ENCODE data around the gene CHIA. TPM values are rescaled to one million over a fixed set of nuclear protein-coding genes. Genes with fewer than 3 reads are reported as not detected.
A peak's percentile ranks its signal among the peaks of the same experiment; 100 is the strongest.
"Not testable (repeated sequence)": the region's sequence is repeated elsewhere in the genome, so short reads cannot be mapped to it uniquely, and the experiment has no call there.

CHIA gene
- total RNA-seq, 2 donors from 2014 or later = not detected

- Mint-ChIP-seq H3K9me3 (peaks cover 12 to 23% of the 10 kb centered on the region in 2 donors), H3K36me3 (ENCODE audit: insufficient read depth in 2 of 2) (peaks cover 13 to 19% of the 10 kb centered on the region in 2 donors), H3K27ac (no peak overlapping the region), H3K27me3 (ENCODE audit: low read depth) (no peaks in the 10 kb centered on the region), H3K4me3 (no peak overlapping the region), H3K4me1 (ENCODE audit: low read depth) (no peaks in the 10 kb centered on the region)
- ATAC-seq (replicated peaks in 1 of 2) (no peak), DNase-seq (no peak)
These were observed 11.7 kb downstream of the CHIA start for GRCh38 chr1:111302374-111302773.

GRCh38 chr1:111309690-111310089 lies 19.0 kb downstream of the CHIA start:
- peaks cover 2% of the 10 kb centered on the region in 2 donors for H3K36me3 Mint-ChIP-seq (ENCODE audit: insufficient read depth in 2 of 2)
- H3K9me3 Mint-ChIP-seq = peaks cover 0 to 4% of the 10 kb centered on the region in 2 donors
- no peak for ATAC-seq (replicated peaks in 1 of 2)
- no peaks in the 10 kb centered on the region for H3K4me1 Mint-ChIP-seq (ENCODE audit: low read depth)
- H3K4me3 Mint-ChIP-seq = no peak overlapping the region
- DNase-seq = no peak
- H3K27ac Mint-ChIP-seq = no peak overlapping the region
- no peaks in the 10 kb centered on the region for H3K27me3 Mint-ChIP-seq (ENCODE audit: low read depth)

- H3K4me3 Mint-ChIP-seq = no peak overlapping the region
- H3K9me3 Mint-ChIP-seq = peaks cover 0 to 2% of the 10 kb centered on the region in 2 donors
- DNase-seq (no peak), ATAC-seq (replicated peaks in 1 of 2) (no peak)
- no peaks in the 10 kb centered on the region for H3K36me3 Mint-ChIP-seq (ENCODE audit: insufficient read depth in 2 of 2)
- no peak overlapping the region for H3K27ac Mint-ChIP-seq
- H3K27me3 Mint-ChIP-seq (ENCODE audit: low read depth) = no peaks in the 10 kb centered on the region
- H3K4me1 Mint-ChIP-seq (ENCODE audit: low read depth) = peaks cover 14% of the 10 kb centered on the region
These were observed 27.9 kb downstream of the CHIA start for GRCh38 chr1:111318523-111318922.

- Mint-ChIP-seq H3K4me3 (no peak overlapping the region), H3K4me1 (ENCODE audit: low read depth) (peaks cover 14% of the 10 kb centered on the region), H3K36me3 (ENCODE audit: insufficient read depth in 2 of 2) (no peaks in the 10 kb centered on the region), H3K9me3 (peaks cover 0 to 2% of the 10 kb centered on the region in 2 donors), H3K27ac (no peak overlapping the region), H3K27me3 (ENCODE audit: low read depth) (no peaks in the 10 kb centered on the region)
- DNase-seq = no peak
- ATAC-seq (replicated peaks in 1 of 2) = no peak
These were observed 29.6 kb downstream of the CHIA start for GRCh38 chr1:111320066-111320879.

- H3K4me3 Mint-ChIP-seq = no peak overlapping the region
- no peak for ATAC-seq (replicated peaks in 1 of 2)
- peaks cover 5 to 8% of the 10 kb centered on the region in 2 donors for H3K9me3 Mint-ChIP-seq
- H3K4me1 Mint-ChIP-seq (ENCODE audit: low read depth) = peaks cover 14% of the 10 kb centered on the region
- H3K36me3 Mint-ChIP-seq (ENCODE audit: insufficient read depth in 2 of 2) = peaks cover 5 to 6% of the 10 kb centered on the region in 2 donors
- DNase-seq = no peak
- H3K27me3 Mint-ChIP-seq (ENCODE audit: low read depth) = no peaks in the 10 kb centered on the region
- no peak overlapping the region for H3K27ac Mint-ChIP-seq
These were observed 32.6 kb downstream of the CHIA start for GRCh38 chr1:111323231-111323630.

GRCh38 chr1:111332190-111332589 lies 41.5 kb downstream of the CHIA start:
- Mint-ChIP-seq H3K9me3 (peaks cover 16 to 21% of the 10 kb centered on the region in 2 donors), H3K36me3 (ENCODE audit: insufficient read depth in 2 of 2) (peaks cover 16 to 30% of the 10 kb centered on the region in 2 donors), H3K27me3 (ENCODE audit: low read depth) (no peaks in the 10 kb centered on the region), H3K4me3 (no peak overlapping the region), H3K27ac (no peak overlapping the region), H3K4me1 (ENCODE audit: low read depth) (no peaks in the 10 kb centered on the region)
- DNase-seq (no peak), ATAC-seq (replicated peaks in 1 of 2) (peak in 1 of 2 donors; percentile 53)

GRCh38 chr1:111334169-111334568 lies 43.5 kb downstream of the CHIA start:
- Mint-ChIP-seq H3K36me3 (ENCODE audit: insufficient read depth in 2 of 2) (peaks cover 7 to 21% of the 10 kb centered on the region in 2 donors), H3K4me1 (ENCODE audit: low read depth) (no peaks in the 10 kb centered on the region), H3K9me3 (peaks cover 10 to 14% of the 10 kb centered on the region in 2 donors), H3K27me3 (ENCODE audit: low read depth) (no peaks in the 10 kb centered on the region), H3K4me3 (no peak overlapping the region), H3K27ac (no peak overlapping the region)
- ATAC-seq (replicated peaks in 1 of 2) (peak; percentile 51 to 53), DNase-seq (peak; percentile 27 to 40)

GRCh38 chr1:111335214-111335877 lies 44.7 kb downstream of the CHIA start:
- H3K27me3 Mint-ChIP-seq (ENCODE audit: low read depth); H3K4me1 Mint-ChIP-seq (ENCODE audit: low read depth); H3K4me3 Mint-ChIP-seq; ATAC-seq (replicated peaks in 1 of 2); DNase-seq; H3K27ac Mint-ChIP-seq: not testable (repeated sequence)
- peaks cover 9 to 10% of the 10 kb centered on the region in 2 donors for H3K9me3 Mint-ChIP-seq
- peaks cover 2 to 15% of the 10 kb centered on the region in 2 donors for H3K36me3 Mint-ChIP-seq (ENCODE audit: insufficient read depth in 2 of 2)

- not testable (repeated sequence) for H3K4me1 Mint-ChIP-seq (ENCODE audit: low read depth); H3K27ac Mint-ChIP-seq; H3K27me3 Mint-ChIP-seq (ENCODE audit: low read depth); H3K4me3 Mint-ChIP-seq; H3K9me3 Mint-ChIP-seq; DNase-seq; ATAC-seq (replicated peaks in 1 of 2)
- peaks cover 2 to 12% of the 10 kb centered on the region in 2 donors for H3K36me3 Mint-ChIP-seq (ENCODE audit: insufficient read depth in 2 of 2)
These were observed 48.2 kb downstream of the CHIA start for GRCh38 chr1:111338849-111339248.

GRCh38 chr1:111346089-111346885 lies 55.6 kb downstream of the CHIA start:
- ATAC-seq (replicated peaks in 1 of 2) (peak; percentile 91 to 95), DNase-seq (peak; percentile 76 to 80)
- no peaks in the 10 kb centered on the region for H3K9me3 Mint-ChIP-seq
- peak overlapping the region; percentile 43 for H3K27ac Mint-ChIP-seq
- no peaks in the 10 kb centered on the region for H3K36me3 Mint-ChIP-seq (ENCODE audit: insufficient read depth in 2 of 2)
- peaks cover 12% of the 10 kb centered on the region for H3K4me1 Mint-ChIP-seq (ENCODE audit: low read depth)
- H3K4me3 Mint-ChIP-seq = peak overlapping the region; percentile 86 to 90
- H3K27me3 Mint-ChIP-seq (ENCODE audit: low read depth) = no peaks in the 10 kb centered on the region

- Mint-ChIP-seq H3K27ac (peak overlapping the region; percentile 11), H3K9me3 (no peaks in the 10 kb centered on the region), H3K36me3 (ENCODE audit: insufficient read depth in 2 of 2) (no peaks in the 10 kb centered on the region), H3K4me1 (ENCODE audit: low read depth) (peaks cover 12% of the 10 kb centered on the region), H3K27me3 (ENCODE audit: low read depth) (no peaks in the 10 kb centered on the region), H3K4me3 (peak overlapping the region; percentile 86 to 90)
- DNase-seq = no peak
- no peak for ATAC-seq (replicated peaks in 1 of 2)
These were observed 56.4 kb downstream of the CHIA start for GRCh38 chr1:111347026-111347425.

GRCh38 chr1:111351700-111352099 lies 61.0 kb downstream of the CHIA start:
- Mint-ChIP-seq H3K27ac (no peak overlapping the region), H3K27me3 (ENCODE audit: low read depth) (no peaks in the 10 kb centered on the region)

GRCh38 chr1:111354584-111354983 lies 63.9 kb downstream of the CHIA start:
- no peak for ATAC-seq (replicated peaks in 1 of 2)
- no peak for DNase-seq
- H3K36me3 Mint-ChIP-seq (ENCODE audit: insufficient read depth in 2 of 2) = no peaks in the 10 kb centered on the region
- H3K4me3 Mint-ChIP-seq = no peak overlapping the region
- peaks cover 9% of the 10 kb centered on the region for H3K4me1 Mint-ChIP-seq (ENCODE audit: low read depth)
- H3K27me3 Mint-ChIP-seq (ENCODE audit: low read depth) = no peaks in the 10 kb centered on the region
- no peak overlapping the region for H3K27ac Mint-ChIP-seq
- H3K9me3 Mint-ChIP-seq = no peaks in the 10 kb centered on the region

More at GRCh38 chr1:111351700-111352099, 61.0 kb downstream of the CHIA start:
- H3K9me3 Mint-ChIP-seq = no peaks in the 10 kb centered on the region
- DNase-seq (no peak), ATAC-seq (replicated peaks in 1 of 2) (no peak)
- no peak overlapping the region for H3K4me3 Mint-ChIP-seq
- H3K36me3 Mint-ChIP-seq (ENCODE audit: insufficient read depth in 2 of 2) = no peaks in the 10 kb centered on the region
- peaks cover 11% of the 10 kb centered on the region for H3K4me1 Mint-ChIP-seq (ENCODE audit: low read depth)
